HFF-Myc (cell line): ENCODE data around the gene SPRED2.

Experiments
- DNase-seq: peaks from one replicate; pipeline ENCODE4 v3.0.0-alpha.2; 2011; ENCODE audit warnings: low read depth; ENCODE audit errors: extremely low read depth
- H3K4me3 ChIP-seq: replicated peaks from 2 replicates; pipeline ENCODE4 v1.5.1; 2011; ENCODE audit warnings: low read depth, mild to moderate bottlenecking, control low read depth, low read length
- CTCF ChIP-seq: IDR thresholded peaks from 2 replicates; pipeline ENCODE4 v1.5.1; 2012; ENCODE audit warnings: mild to moderate bottlenecking, low read depth, low read length, control low read depth; ENCODE audit errors: missing control alignments

Gene SPRED2

GRCh38 chr2:65309699-65310098 lies 122.7 kb downstream of the SPRED2 start:
- H3K4me3 ChIP-seq, result no peak overlapping the region
- DNase-seq, result no peak
- no peak for TF ChIP-seq CTCF

- no peak for DNase-seq
- no peak for TF ChIP-seq CTCF
- H3K4me3 ChIP-seq, result no peak overlapping the region
These were observed 126.5 kb downstream of the SPRED2 start for GRCh38 chr2:65305934-65306333.

GRCh38 chr2:65300761-65301711 lies 131.4 kb downstream of the SPRED2 start:
- no peak for TF ChIP-seq CTCF
- peak overlapping the region; percentile 14; the same call in 1 of the 2 replicates for H3K4me3 ChIP-seq
- peak; percentile 60 for DNase-seq

- no peak for DNase-seq
- 0 out of 2 replicates have a peak overlapping the region, but pooled peaks have one; percentile 1 for H3K4me3 ChIP-seq
- TF ChIP-seq CTCF, result no peak
These were observed 132.2 kb downstream of the SPRED2 start for GRCh38 chr2:65300134-65300760.

GRCh38 chr2:65299246-65299645 lies 133.2 kb downstream of the SPRED2 start:
- no peak for DNase-seq

GRCh38 chr2:65298089-65298488 lies 134.3 kb downstream of the SPRED2 start:
- TF ChIP-seq CTCF, result no peak
- no peak for DNase-seq
- no peak overlapping the region for H3K4me3 ChIP-seq

More at GRCh38 chr2:65299246-65299645, 133.2 kb downstream of the SPRED2 start:
- no peak overlapping the region for H3K4me3 ChIP-seq
- no peak for TF ChIP-seq CTCF
